Measurements from ENCODE around the gene SEMA5A.

The SEMA5A gene

GRCh38 chr5:9015937-9016270 lies 530.0 kb downstream of the SEMA5A start:
- Mint-ChIP-seq H3K4me3 (no peak overlapping the region), H3K4me1 (ENCODE audit: low read depth) (no peaks in the 10 kb centered on the region), H3K36me3 (ENCODE audit: low read depth) (no peaks in the 10 kb centered on the region), H3K27ac (no peak overlapping the region), H3K9me3 (peaks cover 6% of the 10 kb centered on the region), H3K27me3 (ENCODE audit: low read depth) (no peaks in the 10 kb centered on the region)

- peaks cover 5% of the 10 kb centered on the region for H3K9me3 Mint-ChIP-seq
- H3K27ac Mint-ChIP-seq: no peak overlapping the region
- no peaks in the 10 kb centered on the region for H3K4me1 Mint-ChIP-seq (ENCODE audit: low read depth)
- no peaks in the 10 kb centered on the region for H3K27me3 Mint-ChIP-seq (ENCODE audit: low read depth)
- H3K4me3 Mint-ChIP-seq: no peak overlapping the region
- H3K36me3 Mint-ChIP-seq (ENCODE audit: low read depth): no peaks in the 10 kb centered on the region
These were observed 530.5 kb downstream of the SEMA5A start for GRCh38 chr5:9015260-9015936.

GRCh38 chr5:9013147-9013546 lies 532.7 kb downstream of the SEMA5A start:
- Mint-ChIP-seq H3K27me3 (ENCODE audit: low read depth) (no peaks in the 10 kb centered on the region), H3K27ac (no peak overlapping the region), H3K4me1 (ENCODE audit: low read depth) (no peaks in the 10 kb centered on the region), H3K4me3 (no peak overlapping the region), H3K9me3 (peaks cover 16% of the 10 kb centered on the region), H3K36me3 (ENCODE audit: low read depth) (no peaks in the 10 kb centered on the region)

- Mint-ChIP-seq H3K4me1 (ENCODE audit: low read depth) (no peaks in the 10 kb centered on the region), H3K4me3 (no peak overlapping the region), H3K9me3 (peaks cover 28% of the 10 kb centered on the region), H3K27me3 (ENCODE audit: low read depth) (no peaks in the 10 kb centered on the region), H3K27ac (no peak overlapping the region), H3K36me3 (ENCODE audit: low read depth) (no peaks in the 10 kb centered on the region)
These were observed 535.8 kb downstream of the SEMA5A start for GRCh38 chr5:9009931-9010651.

- Mint-ChIP-seq H3K4me3 (no peak overlapping the region), H3K4me1 (ENCODE audit: low read depth) (no peaks in the 10 kb centered on the region), H3K9me3 (peaks cover 3% of the 10 kb centered on the region), H3K27ac (no peak overlapping the region), H3K36me3 (ENCODE audit: low read depth) (no peaks in the 10 kb centered on the region), H3K27me3 (ENCODE audit: low read depth) (no peaks in the 10 kb centered on the region)
These were observed 548.3 kb downstream of the SEMA5A start for GRCh38 chr5:8997542-8998070.

GRCh38 chr5:8993031-8993430 lies 552.8 kb downstream of the SEMA5A start:
- H3K9me3 Mint-ChIP-seq: peaks cover 4% of the 10 kb centered on the region
- no peak overlapping the region for H3K27ac Mint-ChIP-seq
- H3K36me3 Mint-ChIP-seq (ENCODE audit: low read depth): no peaks in the 10 kb centered on the region
- no peaks in the 10 kb centered on the region for H3K4me1 Mint-ChIP-seq (ENCODE audit: low read depth)
- H3K27me3 Mint-ChIP-seq (ENCODE audit: low read depth): no peaks in the 10 kb centered on the region
- no peak overlapping the region for H3K4me3 Mint-ChIP-seq
